Heart left ventricle (tissue), 16 donors: ENCODE results near the gene AFAP1. TPM values are rescaled to one million over a fixed set of nuclear protein-coding genes. Genes with fewer than 3 reads are reported as not detected.
A peak's percentile ranks its signal among the peaks of the same experiment; 100 is the strongest.

Source experiments
- ATAC-seq, 4 donors: fragments of 200-7000 bp; cut with Tn5 transposase; one replicate each; pipeline ENCODE4 v1.9.1; 2020 to 2022; ENCODE audit warnings: moderate library complexity in 4 of 4, mild to moderate bottlenecking in 3 of 4, moderate number of reproducible peaks in 1 of 4
- DNase-seq, 5 donors: peaks; one replicate each; pipeline ENCODE4 v3.0.0-alpha.2; 2020
- H3K27ac ChIP-seq, 12 donors: fragments of 200-600 bp; sonication (generic) in 4 of 12; one replicate each; pipeline versions ENCODE4 v1.5.0 to v1.8.0; 2016 to 2022; ENCODE audit warnings: mild to moderate bottlenecking in 2 of 12
- H3K27me3 ChIP-seq, 9 donors: fragments of 200-600 bp; sonication (generic) in 2 of 9; one replicate each; pipeline versions ENCODE4 v1.5.1 to v1.8.0; 2016 to 2022; ENCODE audit warnings: mild to moderate bottlenecking in 3 of 9
- H3K36me3 ChIP-seq, 9 donors: fragments of 200-600 bp; sonication (generic) in 2 of 9; one replicate each; pipeline versions ENCODE4 v1.5.0 to v1.8.0; 2018 to 2022; ENCODE audit warnings: mild to moderate bottlenecking in 2 of 9
- H3K4me1 ChIP-seq, 12 donors: fragments of 200-600 bp; sonication (generic) in 4 of 12; one replicate each; pipeline versions ENCODE4 v1.5.0 to v1.8.0; 2016 to 2022; ENCODE audit warnings: mild to moderate bottlenecking in 3 of 12
- H3K4me3 ChIP-seq, 12 donors: fragments of 200-600 bp; sonication (generic) in 4 of 12; one replicate each; pipeline versions ENCODE4 v1.5.0 to v1.8.0; 2017 to 2022; ENCODE audit warnings: mild to moderate bottlenecking in 9 of 12, moderate library complexity in 4 of 12
- H3K9me3 ChIP-seq, 12 donors: fragments of 200-600 bp; sonication (generic) in 4 of 12; one replicate each; pipeline versions ENCODE4 v1.5.0 to v1.8.0; 2016 to 2022; ENCODE audit warnings: mild to moderate bottlenecking in 1 of 12
- CTCF ChIP-seq, 12 donors: fragments of 200-600 bp; sonication (generic) in 4 of 12; IDR thresholded peaks; one replicate each; pipeline versions ENCODE4 v1.5.0 to v1.8.0; 2018 to 2022; ENCODE audit warnings: antibody characterized with exemption in 12 of 12, mild to moderate bottlenecking in 5 of 12
- POLR2A ChIP-seq, 2 donors: fragments of 450-650 bp; IDR thresholded peaks; one replicate each; pipeline ENCODE4 v1.6.1; 2017; ENCODE audit warnings: antibody characterized with exemption in 2 of 2, mild to moderate bottlenecking in 2 of 2, moderate library complexity in 2 of 2
- WGBS, 4 donors: extraction: QIAGEN DNeasy Blood & Tissue Kit in 2 of 4; methylation state at CpG; one replicate each; pipeline versions ENCODE4 v1.1.5 to v1.1.7; 2013 to 2018; 5-methylcytosine and 5-hydroxymethylcytosine counted together
- intact Hi-C, 10 donors: fragments of 100-400 bp; cut with DNase I; formaldehyde crosslinking; loops; one replicate each; pipeline versions ENCODE4 v1.11.1 to v1.14.2; 2022
- polyA plus RNA-seq, 2 donors: library from polyadenylated mRNA; stranded (reverse); fragments of 200-250 nt; gene quantifications; one replicate each; pipeline ENCODE4 v1.2.3, GENCODE V29; 2013
- total RNA-seq, 9 donors: library from RNA; depleted of rRNA in 2 of 9; stranded (reverse); fragments of >200 nt in 2 of 9; fragmentation: NEBNext Ultra II Directional in 3 of 9; extraction: Animal tissue kit (Norgen Biotek cat#: 25700) in 3 of 9; gene quantifications; one replicate each; pipeline versions ENCODE4 v1.1.0 to v1.2.4, GENCODE V29; 2016 to 2023
- donor health status: ischemic (EF 13 %, LVEDD 7.1; RV severe dilation, severe dysfunction).
- donor health status: healthy with polysubstance abuse.
- donor health status: DM: no; HTN: yes; CAD: no.
- donor health status: DM: no; HTN: no; CAD: no.
- donor health status: ischemic (EF 25% LVEDD 6.9; RV normal size, moderate dysfunction).
- donor health status: ischemic (EF 25% LVEDD 5.7; RV mildly dilated, moderate dysfunction).
- donor health status: healthy.
- donor health status: DM: yes; HTN: yes; CAD: no.
- donor health status: ischemic (EF 35%, LVEDD 5.7; RV mildly dilated, moderate dysfunction).
- donor health status: nonischemic (EF 11% LVEDD 7.7; RV severe dilation, severe dysfunction).
- donor health status: DM: yes; HTN: yes; CAD: no.
- donor health status: PGD.
- donor health status: ischemic (EF 29% LVEDD 5.4; RV normal size, mild dysfunction).
- donor health status: nonischemic (EF 23%, LVEDD 6.1; RV moderate dilation, normal function).

The AFAP1 gene
- total and polyA plus RNA-seq, 11 donors, result 2.0 to 18.0 (median 7.0) TPM

GRCh38 chr4:7822137-7822505, 117.5 kb downstream of the AFAP1 start:
- TF ChIP-seq POLR2A (IDR thresholded peaks at IDR 0.05), result no peak
- no peak for TF ChIP-seq CTCF (IDR thresholded peaks at IDR 0.05)
- DNase-seq, result no peak
- Histone ChIP-seq H3K4me1 (peaks cover 0 to 60% (median 37%) of the 10 kb centered on the region in 12 donors), H3K27me3 (no peaks in the 10 kb centered on the region), H3K27ac (peak overlapping the region; percentile 19 to 96 (median 86)), H3K9me3 (no peaks in the 10 kb centered on the region), H3K36me3 (peaks cover 0 to 16% (median 3%) of the 10 kb centered on the region in 9 donors), H3K4me3 (no peak overlapping the region)
- no peak for ATAC-seq
- intact Hi-C loops, result no loop called here
- WGBS, 4 donors, result 64 to 75% (median 67%) methylated on average over 6 of the region's 6 CpGs

- TF ChIP-seq CTCF (IDR thresholded peaks at IDR 0.05) (no peak), POLR2A (IDR thresholded peaks at IDR 0.05) (no peak)
- Histone ChIP-seq H3K27ac (peak overlapping the region in 10 of 12 donors; percentile 53 to 96 (median 87)), H3K9me3 (no peaks in the 10 kb centered on the region), H3K4me3 (no peak overlapping the region), H3K4me1 (peaks cover 0 to 60% (median 37%) of the 10 kb centered on the region in 12 donors), H3K36me3 (peaks cover 0 to 22% (median 4%) of the 10 kb centered on the region in 9 donors), H3K27me3 (no peaks in the 10 kb centered on the region)
- DNase-seq (peak in 1 of 5 donors; percentile 31), ATAC-seq (no peak)
- WGBS, 4 donors, result 77 to 84% (median 80%) methylated on average over 11 of the region's 11 CpGs
- intact Hi-C loops, result no loop called here
Observed at GRCh38 chr4:7821245-7822136, 118.2 kb downstream of the AFAP1 start.

- DNase-seq (no peak), ATAC-seq (no peak)
- Histone ChIP-seq H3K9me3 (no peaks in the 10 kb centered on the region), H3K36me3 (peaks cover 0 to 34% (median 16%) of the 10 kb centered on the region in 9 donors), H3K27ac (peak overlapping the region in 6 of 12 donors; percentile 16 to 94 (median 90)), H3K27me3 (no peaks in the 10 kb centered on the region), H3K4me1 (peaks cover 0 to 60% (median 37%) of the 10 kb centered on the region in 12 donors), H3K4me3 (no peak overlapping the region)
- TF ChIP-seq CTCF (IDR thresholded peaks at IDR 0.05), result no peak
- TF ChIP-seq POLR2A (IDR thresholded peaks at IDR 0.05), result no peak
- intact Hi-C loops, result no loop called here
- 79 to 86% (median 82%) methylated on average over 11 of the region's 11 CpGs for WGBS, 4 donors
Observed at GRCh38 chr4:7820031-7820818, 119.4 kb downstream of the AFAP1 start.

GRCh38 chr4:7819446-7819845, 120.2 kb downstream of the AFAP1 start:
- TF ChIP-seq POLR2A (IDR thresholded peaks at IDR 0.05) (no peak), CTCF (IDR thresholded peaks at IDR 0.05) (no peak)
- Histone ChIP-seq H3K4me3 (no peak overlapping the region), H3K36me3 (peaks cover 0 to 42% (median 24%) of the 10 kb centered on the region in 9 donors), H3K27ac (peak overlapping the region in 2 of 12 donors; percentile 70 to 93), H3K4me1 (peaks cover 0 to 57% (median 34%) of the 10 kb centered on the region in 12 donors), H3K27me3 (no peaks in the 10 kb centered on the region), H3K9me3 (no peaks in the 10 kb centered on the region)
- WGBS, 4 donors, result 92 to 94% (median 93%) methylated on average over 9 of the region's 9 CpGs
- ATAC-seq (no peak), DNase-seq (no peak)
- intact Hi-C loops, result loop anchor here in 1 of 10 donors (10.0 kb wide), 1 partner anchor 115 kb away; the partner anchor contains the start of gene AFAP1
